ENCODE measurements around the gene FAM229A. TPM values are rescaled to one million over a fixed set of nuclear protein-coding genes. Genes with fewer than 3 reads are reported as not detected.

Gene FAM229A
- total and polyA plus RNA-seq, 9 of the 15 experiments (the other 6 are each of a cell fraction or from before 2014, with no cell fraction given), result 0.04 to 21.6 (median 7.4) TPM

DNA sequence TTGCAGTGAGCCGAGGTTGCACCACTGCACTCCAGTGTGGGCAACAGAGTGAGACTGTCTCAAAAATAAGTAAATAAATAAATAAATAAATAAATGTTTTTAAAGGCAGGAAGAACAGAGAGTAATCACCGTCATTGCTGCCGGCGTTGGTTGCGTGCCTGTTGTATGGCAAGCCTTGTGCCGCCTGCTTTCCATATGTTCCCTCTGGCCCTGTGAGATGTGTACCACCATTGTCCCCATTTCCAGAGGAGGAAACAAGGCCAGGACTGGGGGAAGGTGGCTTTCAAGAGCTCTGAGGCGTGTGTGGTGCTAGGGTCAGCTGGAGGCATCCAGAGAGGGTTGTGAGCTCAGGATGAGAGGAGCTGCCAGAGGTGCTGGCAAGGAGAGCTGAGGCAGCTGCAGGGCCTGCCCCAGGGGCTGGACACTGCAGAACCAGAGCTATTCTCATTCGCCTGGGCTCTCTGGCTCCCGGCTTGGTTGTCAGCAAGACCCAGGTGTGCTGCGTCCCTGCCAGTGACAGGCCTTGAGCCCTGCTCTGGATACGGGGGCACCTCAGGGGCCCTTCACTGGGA is 21.0 kb downstream of the FAM229A start:
- intact Hi-C loops (cut with micrococcal nuclease) (no loop called here), in situ Hi-C loops (cut with MboI) (no loop called here)
- Histone ChIP-seq H3K4me1 (replicated peaks in 1 of 2; ENCODE audit: control insufficient read depth in 2 of 2, insufficient read depth in 2 of 2, low read length in 2 of 2) (peaks cover 23 to 53% of the 10 kb centered on the region in 2 experiments), H3K4me3 (no peak overlapping the region), H3K27ac (ENCODE audit: extremely low read depth, low read depth, low read length) (no peak overlapping the region), H3K9me1 (ENCODE audit: control insufficient read depth, insufficient read depth, low read length) (no peaks in the 10 kb centered on the region), H3K9me3 (replicated peaks; ENCODE audit: control insufficient read depth, insufficient read depth, low read depth, low read length) (no peaks in the 10 kb centered on the region), H3K36me3 (ENCODE audit: control insufficient read depth, insufficient read depth, low read length) (no peaks in the 10 kb centered on the region), H3K4me2 (ENCODE audit: insufficient read depth, low read length) (no peak overlapping the region), H3K27me3 (ENCODE audit: control insufficient read depth in 2 of 2, insufficient read depth in 2 of 2, low read length in 2 of 2) (no peaks in the 10 kb centered on the region), H3K9ac (ENCODE audit: insufficient read depth in 1 of 2, low read depth in 2 of 2, low read length in 2 of 2) (peak overlapping the region in 1 of 2 experiments; percentile 23; a peak in 2 of 4 replicates), H2AFZ (ENCODE audit: low read depth, low read length) (no peak overlapping the region), H3K79me2 (ENCODE audit: control insufficient read depth, insufficient read depth, low read length) (no peaks in the 10 kb centered on the region), H4K20me1 (replicated peaks; ENCODE audit: control insufficient read depth, insufficient read depth, low read length) (0 out of 2 replicates have a peak, but pooled peaks cover 4% of the 10 kb centered on the region)
- TF ChIP-seq ZNF124 (CRISPR knock-in tag; IDR thresholded peaks at IDR 0.05), result no peak
- TF ChIP-seq ZNF12 (CRISPR knock-in tag; IDR thresholded peaks at IDR 0.05), result no peak
- no peak for TF ChIP-seq MITF (IDR thresholded peaks at IDR 0.05)
- TF ChIP-seq, protein P1, sequence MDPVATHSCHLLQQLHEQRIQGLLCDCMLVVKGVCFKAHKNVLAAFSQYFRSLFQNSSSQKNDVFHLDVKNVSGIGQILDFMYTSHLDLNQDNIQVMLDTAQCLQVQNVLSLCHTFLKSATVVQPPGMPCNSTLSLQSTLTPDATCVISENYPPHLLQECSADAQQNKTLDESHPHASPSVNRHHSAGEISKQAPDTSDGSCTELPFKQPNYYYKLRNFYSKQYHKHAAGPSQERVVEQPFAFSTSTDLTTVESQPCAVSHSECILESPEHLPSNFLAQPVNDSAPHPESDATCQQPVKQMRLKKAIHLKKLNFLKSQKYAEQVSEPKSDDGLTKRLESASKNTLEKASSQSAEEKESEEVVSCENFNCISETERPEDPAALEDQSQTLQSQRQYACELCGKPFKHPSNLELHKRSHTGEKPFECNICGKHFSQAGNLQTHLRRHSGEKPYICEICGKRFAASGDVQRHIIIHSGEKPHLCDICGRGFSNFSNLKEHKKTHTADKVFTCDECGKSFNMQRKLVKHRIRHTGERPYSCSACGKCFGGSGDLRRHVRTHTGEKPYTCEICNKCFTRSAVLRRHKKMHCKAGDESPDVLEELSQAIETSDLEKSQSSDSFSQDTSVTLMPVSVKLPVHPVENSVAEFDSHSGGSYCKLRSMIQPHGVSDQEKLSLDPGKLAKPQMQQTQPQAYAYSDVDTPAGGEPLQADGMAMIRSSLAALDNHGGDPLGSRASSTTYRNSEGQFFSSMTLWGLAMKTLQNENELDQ (CRISPR knock-in tag; IDR thresholded peaks at IDR 0.05; ENCODE audit: borderline replicate concordance), result no peak
- CTCF ChIA-PET (ENCODE audit: low intra/inter-chr PET ratio), result no interaction called here
- POLR2A ChIA-PET, result interaction anchor here (0.6 to 2.2 kb wide), 4 partner anchors 10 to 318 kb away, joined by 3 to 9 read pairs (median 4); no protein-coding TSS in a partner anchor
- FAIRE-seq, result no peak
- BruUV-seq (replicated peaks), result no TSS peak
- WGBS (ENCODE audit: insufficient coverage, low coverage, missing lambda C conversion rate), result 88% methylated on average over 11 of the region's 11 CpGs
- DNase-seq (ENCODE audit: extremely low read depth in 1 of 4, low spot score in 3 of 4), result no peak
- no peak for ATAC-seq

Measured in K562 (cell line).